Psoas muscle (tissue), 8 donors: Measurements from ENCODE around the gene IMMP1L. TPM values are rescaled to one million over a fixed set of nuclear protein-coding genes. Genes with fewer than 3 reads are reported as not detected.

ENCODE experiments used
- ATAC-seq, 4 donors: fragments of 200-7000 bp; cut with Tn5 transposase; one replicate each; pipeline ENCODE4 v1.9.1; 2020; ENCODE audit warnings: moderate library complexity in 3 of 4, mild to moderate bottlenecking in 2 of 4
- DNase-seq, 2 donors: peaks; one replicate each; pipeline ENCODE4 v3.0.0-alpha.2; 2020
- H3K27ac ChIP-seq: fragments of 200-600 bp; one replicate; pipeline ENCODE4 v1.8.0; 2022
- H3K27me3 ChIP-seq, 3 donors: fragments of 200-600 bp in 1 of 3; one replicate each; pipeline versions ENCODE4 v1.6.1 to v1.8.0; 2013 to 2022; ENCODE audit warnings: low read length in 2 of 3, mild to moderate bottlenecking in 2 of 3, moderate library complexity in 1 of 3; ENCODE audit not compliant: insufficient read depth in 3 of 3
- H3K36me3 ChIP-seq, 2 donors: fragments of 200-600 bp in 1 of 2; one replicate each; pipeline versions ENCODE4 v1.6.1 to v1.8.0; 2013 to 2022; ENCODE audit warnings: low read depth in 1 of 2, mild to moderate bottlenecking in 1 of 2, moderate library complexity in 1 of 2; ENCODE audit not compliant: insufficient read depth in 1 of 2
- H3K4me1 ChIP-seq: fragments of 200-600 bp; one replicate; pipeline ENCODE4 v1.8.0; 2022
- H3K4me3 ChIP-seq: fragments of 200-600 bp; one replicate; pipeline ENCODE4 v1.8.0; 2022; ENCODE audit warnings: mild to moderate bottlenecking
- H3K9me3 ChIP-seq: fragments of 200-600 bp; one replicate; pipeline ENCODE4 v1.8.0; 2022
- WGBS, 3 donors: extraction: QIAGEN DNeasy Blood & Tissue Kit; methylation state at CpG; one replicate each; pipeline versions ENCODE4 v1.1.6 to v1.1.7; 2013; 5-methylcytosine and 5-hydroxymethylcytosine counted together
- intact Hi-C, 2 donors: fragments of 100-400 bp; cut with DNase I; formaldehyde crosslinking; loops; one replicate each; pipeline versions ENCODE4 v1.11.0 to v1.14.2; 2022
- polyA plus RNA-seq, 3 donors: library from polyadenylated mRNA; stranded (reverse); fragments of 200-250 nt; gene quantifications; one replicate each; pipeline ENCODE4 v1.2.3, GENCODE V29; 2013
- total RNA-seq, 4 donors: library from RNA; stranded (reverse); fragmentation: NEBNext Ultra II Directional in 2 of 4; extraction: Animal tissue kit (Norgen Biotek cat#: 25700) in 2 of 4; gene quantifications; one replicate each; pipeline versions ENCODE4 v1.2.1 to v1.2.4, GENCODE V29; 2021 to 2023
- TF ChIP-seq, protein P1 (sequence below): fragments of 200-600 bp; IDR thresholded peaks from one replicate; pipeline ENCODE4 v1.8.0; 2022; ENCODE audit warnings: antibody characterized with exemption
- donor health status: healthy with polysubstance abuse.
- donor health status: DM: no; HTN: no; CAD: no; lungs with moderate emphysema.
- donor health status: Bipolar disorder and iron deficiency.
- donor health status: healthy.
- donor health status: DM: yes; HTN: yes; CAD: no.
- donor health status: DM: no; HTN: no; CAD: no.
- donor health status: DM: no; HTN: no; CAD: no.
- donor health status: DM: yes; HTN: yes; CAD: no.

Gene IMMP1L
- total and polyA plus RNA-seq, 7 donors = 15.5 to 42.1 (median 26.3) TPM

DNA sequence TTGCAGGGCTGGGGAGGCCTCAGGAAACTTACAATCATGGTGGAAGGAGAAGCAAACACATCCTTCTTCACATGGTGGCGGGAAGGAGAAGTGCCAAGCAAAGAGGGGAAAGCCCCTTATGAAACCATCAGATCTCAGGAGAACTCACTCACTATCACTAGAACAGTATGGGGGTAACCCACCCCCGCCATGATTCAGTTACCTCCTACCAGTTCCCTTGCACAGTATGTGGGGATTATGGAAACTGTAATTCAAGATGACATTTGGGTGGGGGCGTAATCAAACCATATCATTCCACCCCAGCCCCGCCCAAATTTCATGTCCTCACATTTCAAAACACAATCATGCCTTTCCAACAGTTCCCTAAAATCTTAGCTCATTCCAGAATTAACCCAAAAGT, 16.2 kb downstream of the IMMP1L start:
- no peak for DNase-seq
- TF ChIP-seq, protein P1, sequence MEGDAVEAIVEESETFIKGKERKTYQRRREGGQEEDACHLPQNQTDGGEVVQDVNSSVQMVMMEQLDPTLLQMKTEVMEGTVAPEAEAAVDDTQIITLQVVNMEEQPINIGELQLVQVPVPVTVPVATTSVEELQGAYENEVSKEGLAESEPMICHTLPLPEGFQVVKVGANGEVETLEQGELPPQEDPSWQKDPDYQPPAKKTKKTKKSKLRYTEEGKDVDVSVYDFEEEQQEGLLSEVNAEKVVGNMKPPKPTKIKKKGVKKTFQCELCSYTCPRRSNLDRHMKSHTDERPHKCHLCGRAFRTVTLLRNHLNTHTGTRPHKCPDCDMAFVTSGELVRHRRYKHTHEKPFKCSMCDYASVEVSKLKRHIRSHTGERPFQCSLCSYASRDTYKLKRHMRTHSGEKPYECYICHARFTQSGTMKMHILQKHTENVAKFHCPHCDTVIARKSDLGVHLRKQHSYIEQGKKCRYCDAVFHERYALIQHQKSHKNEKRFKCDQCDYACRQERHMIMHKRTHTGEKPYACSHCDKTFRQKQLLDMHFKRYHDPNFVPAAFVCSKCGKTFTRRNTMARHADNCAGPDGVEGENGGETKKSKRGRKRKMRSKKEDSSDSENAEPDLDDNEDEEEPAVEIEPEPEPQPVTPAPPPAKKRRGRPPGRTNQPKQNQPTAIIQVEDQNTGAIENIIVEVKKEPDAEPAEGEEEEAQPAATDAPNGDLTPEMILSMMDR = no peak
- Histone ChIP-seq H3K27ac (no peak overlapping the region), H3K9me3 (no peaks in the 10 kb centered on the region), H3K4me1 (peaks cover 11% of the 10 kb centered on the region), H3K4me3 (no peak overlapping the region), H3K36me3 (no peaks in the 10 kb centered on the region), H3K27me3 (no peaks in the 10 kb centered on the region)
- intact Hi-C loops = no loop called here
- 94 to 97% (median 96%) methylated on average over 4 of the region's 4 CpGs for WGBS, 3 donors
- no peak for ATAC-seq

DNA sequence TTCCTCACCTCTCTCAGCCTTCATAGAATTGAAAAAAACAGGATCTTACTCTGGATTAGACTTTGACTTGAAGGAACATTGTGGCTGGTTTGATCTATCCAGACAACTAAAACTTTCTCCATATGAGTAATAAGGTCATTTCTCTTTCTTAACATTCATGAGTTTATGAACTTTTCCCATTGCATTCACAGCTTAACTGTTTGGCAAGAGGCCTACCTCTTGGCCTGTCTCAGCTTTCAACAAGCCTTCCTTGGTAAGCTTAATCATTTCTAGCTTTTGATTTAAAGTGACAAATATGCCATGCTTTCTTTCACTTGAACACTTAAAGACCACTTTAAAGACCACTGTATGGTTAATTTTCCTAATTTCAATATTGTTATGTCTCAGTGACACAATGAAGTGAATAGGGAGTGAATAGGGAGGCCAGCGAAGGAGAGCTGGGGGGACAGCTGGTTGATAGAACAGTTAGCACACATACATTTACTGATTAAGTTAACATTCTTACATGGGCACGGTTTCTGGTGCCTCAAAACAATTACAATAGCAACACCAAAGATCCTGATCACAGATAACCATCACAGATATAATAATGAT, 17.0 kb downstream of the IMMP1L start:
- H3K4me1 ChIP-seq = peaks cover 11% of the 10 kb centered on the region
- no peak overlapping the region for H3K4me3 ChIP-seq
- H3K27ac ChIP-seq = no peak overlapping the region
- DNase-seq (no peak), ATAC-seq (no peak)
- H3K9me3 ChIP-seq = no peaks in the 10 kb centered on the region
- H3K27me3 ChIP-seq = no peaks in the 10 kb centered on the region
- H3K36me3 ChIP-seq = no peaks in the 10 kb centered on the region
- intact Hi-C loops = no loop called here
- TF ChIP-seq, protein P1 = no peak
- 86 to 96% (median 89%) methylated on average over 2 of the region's 2 CpGs for WGBS, 3 donors

DNA sequence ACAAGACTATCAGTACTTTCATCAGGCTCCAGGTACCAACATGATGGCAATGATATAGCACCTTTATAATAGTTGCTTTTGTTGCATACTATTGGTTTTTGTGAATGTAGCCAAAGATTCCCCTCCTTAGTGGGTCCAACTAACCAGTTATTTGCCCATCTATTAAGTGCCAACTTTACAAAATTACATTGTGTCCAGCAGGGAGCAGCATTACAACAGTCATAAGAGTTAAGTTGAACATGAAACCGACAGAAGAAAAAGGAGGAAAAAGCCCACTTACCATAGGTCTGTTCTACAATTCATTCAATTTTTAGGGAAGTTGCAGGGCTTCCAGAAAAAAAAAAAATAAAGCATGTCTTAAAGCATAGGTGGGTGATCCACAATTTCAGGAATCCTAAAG, 21.6 kb downstream of the IMMP1L start:
- no peaks in the 10 kb centered on the region for H3K9me3 ChIP-seq
- no peaks in the 10 kb centered on the region for H3K36me3 ChIP-seq
- 21 to 36% (median 21%) methylated on average over 1 of the region's 1 CpG for WGBS, 3 donors
- DNase-seq (no peak), ATAC-seq (peak in 1 of 4 donors; percentile 52)
- no peak overlapping the region for H3K4me3 ChIP-seq
- intact Hi-C loops = no loop called here
- peaks cover 11% of the 10 kb centered on the region for H3K4me1 ChIP-seq
- TF ChIP-seq, protein P1 = peak; percentile 38
- no peaks in the 10 kb centered on the region for H3K27me3 ChIP-seq
- H3K27ac ChIP-seq = no peak overlapping the region

DNA sequence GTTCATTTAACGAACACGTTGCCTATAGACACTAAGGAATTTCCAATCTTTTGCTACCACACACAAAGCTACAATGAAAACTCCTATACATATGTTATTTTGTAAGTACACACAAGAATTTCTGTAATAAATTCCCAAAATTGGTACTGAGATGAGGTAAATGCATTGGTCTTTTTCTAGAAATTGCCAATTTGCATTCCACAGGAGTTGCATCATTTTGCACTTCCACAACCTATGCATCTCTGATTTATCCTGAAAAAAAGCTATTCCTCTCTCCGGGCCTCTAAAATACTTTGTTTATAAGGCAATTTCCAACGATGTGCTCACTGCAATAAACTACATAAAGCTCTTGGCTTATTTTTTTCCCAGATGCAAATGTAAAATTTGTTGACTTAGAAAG, 24.9 kb downstream of the IMMP1L start:
- Histone ChIP-seq H3K27ac (no peak overlapping the region), H3K9me3 (no peaks in the 10 kb centered on the region), H3K27me3 (no peaks in the 10 kb centered on the region), H3K4me3 (no peak overlapping the region), H3K36me3 (no peaks in the 10 kb centered on the region), H3K4me1 (peaks cover 5% of the 10 kb centered on the region)
- ATAC-seq (no peak), DNase-seq (no peak)
- TF ChIP-seq, protein P1 = no peak
- intact Hi-C loops = no loop called here
- 84 to 88% (median 84%) methylated on average over 4 of the region's 4 CpGs for WGBS, 3 donors

DNA sequence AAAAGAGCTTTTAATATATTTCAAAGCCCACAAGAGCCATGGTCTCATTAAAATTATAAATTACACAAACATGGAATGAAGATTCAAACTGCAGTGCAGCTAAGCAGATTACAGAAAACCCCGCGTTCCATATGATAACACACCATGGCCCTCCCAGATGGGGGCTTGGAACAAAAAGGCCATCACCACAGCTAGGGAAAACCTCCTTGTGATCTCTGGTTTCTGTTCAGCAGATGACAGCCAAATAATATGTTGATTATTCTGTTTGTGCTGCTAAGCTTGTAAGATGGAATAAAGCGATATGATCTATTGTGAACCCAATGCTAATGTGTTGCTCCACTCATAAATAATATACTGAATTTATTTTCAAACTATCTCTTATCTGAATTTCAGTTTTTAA, 28.5 kb downstream of the IMMP1L start:
- ATAC-seq (no peak), DNase-seq (no peak)
- intact Hi-C loops = no loop called here

More for the DNA sequence above, 28.5 kb downstream of the IMMP1L start:
- TF ChIP-seq, protein P1 = no peak
- Histone ChIP-seq H3K4me1 (peaks cover 13% of the 10 kb centered on the region), H3K27me3 (no peaks in the 10 kb centered on the region), H3K36me3 (no peaks in the 10 kb centered on the region), H3K27ac (no peak overlapping the region), H3K9me3 (no peaks in the 10 kb centered on the region), H3K4me3 (no peak overlapping the region)
- 88 to 93% (median 93%) methylated on average over 3 of the region's 3 CpGs for WGBS, 3 donors
